IPS DF 6.9 (cell line): ENCODE measurements around the gene SEMA4D.

Experiments
- DNase-seq: peaks from one replicate; pipeline ENCODE4 v3.0.0-alpha.2; 2013; ENCODE audit warnings: low read depth, low spot score
- H3K27ac ChIP-seq: one replicate; pipeline ENCODE4 v1.5.1; 2013; ENCODE audit warnings: low read length, control low read depth
- H3K27me3 ChIP-seq: 2 replicates; pipeline ENCODE4 v1.6.1; 2013; ENCODE audit warnings: mild to moderate bottlenecking, low read length; ENCODE audit not compliant: control insufficient read depth, insufficient read depth
- H3K36me3 ChIP-seq: 2 replicates; pipeline ENCODE4 v1.6.1; 2013; ENCODE audit warnings: low read length; ENCODE audit not compliant: control insufficient read depth, insufficient read depth
- H3K4me1 ChIP-seq: 2 replicates; pipeline ENCODE4 v1.6.1; 2013; ENCODE audit warnings: low read length; ENCODE audit not compliant: control insufficient read depth, insufficient read depth
- H3K4me3 ChIP-seq: 2 replicates; pipeline ENCODE4 v1.5.1; 2013; ENCODE audit warnings: mild to moderate bottlenecking, low read length
- H3K9me3 ChIP-seq: 2 replicates; pipeline ENCODE4 v1.6.1; 2013; ENCODE audit warnings: low read length, inconsistent platforms; ENCODE audit not compliant: control insufficient read depth, insufficient read depth
- WGBS: extraction: QIAGEN DNeasy Blood & Tissue Kit; methylation state at CpG from one replicate; pipeline ENCODE4 v1.1.7; 2013; ENCODE audit warnings: mixed read lengths, missing lambda C conversion rate; ENCODE audit not compliant: insufficient read length, insufficient coverage; 5-methylcytosine and 5-hydroxymethylcytosine counted together

The SEMA4D gene

GRCh38 chr9:89440951-89441654 is 56.8 kb downstream of the SEMA4D start:
- H3K9me3 ChIP-seq, result no peaks in the 10 kb centered on the region
- DNase-seq, result no peak
- no peak overlapping the region for H3K27ac ChIP-seq
- H3K4me1 ChIP-seq, result peaks cover 32% of the 10 kb centered on the region
- H3K4me3 ChIP-seq, result no peak overlapping the region
- H3K36me3 ChIP-seq, result no peaks in the 10 kb centered on the region; the same call in 1 of the 2 replicates
- WGBS, result no CpG with 5 or more reads among the region's 16 CpGs
- H3K27me3 ChIP-seq, result no peaks in the 10 kb centered on the region

DNA sequence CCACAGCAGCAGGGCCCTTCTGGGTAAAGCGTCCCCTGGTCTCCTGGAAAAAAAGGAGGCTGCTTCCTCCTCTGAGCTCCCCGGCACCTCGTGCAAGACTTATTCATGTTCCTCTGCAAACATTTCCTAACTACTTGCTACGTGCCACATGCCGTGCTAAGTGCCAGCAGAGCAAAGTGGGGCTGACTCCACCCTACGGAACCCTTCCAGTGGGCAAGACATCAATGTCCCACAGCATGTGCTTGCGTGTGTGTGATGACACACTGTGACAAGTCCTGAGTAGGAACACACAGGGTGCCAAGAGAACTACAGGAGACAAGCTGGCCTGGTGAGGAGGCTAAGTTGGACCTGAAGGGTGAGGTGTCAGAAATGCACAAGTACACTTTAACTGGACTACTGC is 57.4 kb downstream of the SEMA4D start:
- no CpG with 5 or more reads among the region's 7 CpGs for WGBS
- peaks cover 34% of the 10 kb centered on the region for H3K4me1 ChIP-seq
- no peaks in the 10 kb centered on the region for H3K27me3 ChIP-seq
- H3K4me3 ChIP-seq, result no peak overlapping the region
- no peaks in the 10 kb centered on the region for H3K9me3 ChIP-seq
- H3K36me3 ChIP-seq, result no peaks in the 10 kb centered on the region; the same call in 1 of the 2 replicates
- DNase-seq, result no peak
- no peak overlapping the region for H3K27ac ChIP-seq

DNA sequence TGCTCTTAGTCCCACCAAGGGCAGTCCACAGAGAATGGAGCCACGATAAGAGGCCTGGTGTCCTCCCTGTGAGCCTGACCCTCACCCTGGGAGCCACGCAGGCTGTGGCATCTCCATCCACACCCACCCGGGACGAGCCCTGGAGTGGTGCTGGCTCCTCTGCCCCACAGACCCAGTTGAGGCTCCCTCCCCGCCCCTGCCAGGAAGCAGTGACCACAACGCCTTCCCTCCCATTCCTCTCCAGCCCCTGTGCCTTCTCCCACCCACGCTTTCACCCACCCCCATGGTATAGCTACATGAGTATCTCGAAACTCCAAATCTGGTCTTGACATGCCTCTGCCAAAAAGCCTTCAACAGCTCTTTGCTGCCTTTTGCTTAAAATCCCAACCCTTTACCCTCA is 57.9 kb downstream of the SEMA4D start:
- Histone ChIP-seq H3K27ac (no peak overlapping the region), H3K4me1 (peaks cover 34% of the 10 kb centered on the region), H3K27me3 (no peaks in the 10 kb centered on the region), H3K9me3 (no peaks in the 10 kb centered on the region), H3K4me3 (no peak overlapping the region), H3K36me3 (no peaks in the 10 kb centered on the region; the same call in 1 of the 2 replicates)
- DNase-seq, result no peak
- no CpG with 5 or more reads among the region's 8 CpGs for WGBS

GRCh38 chr9:89439571-89439970 is 58.3 kb downstream of the SEMA4D start:
- H3K4me1 ChIP-seq, result peaks cover 35% of the 10 kb centered on the region
- H3K36me3 ChIP-seq, result no peaks in the 10 kb centered on the region; the same call in 1 of the 2 replicates
- no CpG with 5 or more reads among the region's 10 CpGs for WGBS
- H3K27me3 ChIP-seq, result no peaks in the 10 kb centered on the region
- H3K4me3 ChIP-seq, result no peak overlapping the region
- DNase-seq, result no peak
- H3K9me3 ChIP-seq, result no peaks in the 10 kb centered on the region
- H3K27ac ChIP-seq, result no peak overlapping the region

DNA sequence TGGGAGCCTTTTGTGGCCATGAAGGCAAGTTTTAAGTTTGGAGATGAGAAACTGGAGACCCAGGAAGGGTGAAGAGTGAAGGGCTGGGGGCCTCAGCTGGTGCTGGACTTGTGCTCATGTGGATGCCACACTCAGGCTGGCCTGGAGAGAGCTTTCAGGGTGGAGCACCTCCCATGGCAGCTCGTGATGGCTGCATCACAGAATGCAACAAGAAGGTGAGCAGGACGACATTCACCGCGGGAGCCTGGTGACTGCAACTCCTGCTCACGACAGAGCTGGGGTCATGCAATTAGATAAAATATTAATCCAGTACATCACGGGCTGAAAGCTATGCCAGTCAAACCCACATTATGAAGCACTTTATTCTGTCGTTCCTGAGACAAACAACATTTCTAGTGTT is 59.7 kb downstream of the SEMA4D start:
- Histone ChIP-seq H3K9me3 (no peaks in the 10 kb centered on the region), H3K36me3 (no peaks in the 10 kb centered on the region; the same call in 1 of the 2 replicates), H3K27me3 (no peaks in the 10 kb centered on the region), H3K4me3 (no peak overlapping the region), H3K27ac (no peak overlapping the region), H3K4me1 (peaks cover 42% of the 10 kb centered on the region)
- no peak for DNase-seq
- no CpG with 5 or more reads among the region's 7 CpGs for WGBS

GRCh38 chr9:89437772-89438171 is 60.1 kb downstream of the SEMA4D start:
- no peak for DNase-seq
- Histone ChIP-seq H3K4me1 (peaks cover 41% of the 10 kb centered on the region), H3K4me3 (no peak overlapping the region), H3K9me3 (no peaks in the 10 kb centered on the region), H3K27me3 (no peaks in the 10 kb centered on the region), H3K27ac (no peak overlapping the region), H3K36me3 (no peaks in the 10 kb centered on the region; the same call in 1 of the 2 replicates)
- WGBS, result no CpG with 5 or more reads among the region's 5 CpGs

DNA sequence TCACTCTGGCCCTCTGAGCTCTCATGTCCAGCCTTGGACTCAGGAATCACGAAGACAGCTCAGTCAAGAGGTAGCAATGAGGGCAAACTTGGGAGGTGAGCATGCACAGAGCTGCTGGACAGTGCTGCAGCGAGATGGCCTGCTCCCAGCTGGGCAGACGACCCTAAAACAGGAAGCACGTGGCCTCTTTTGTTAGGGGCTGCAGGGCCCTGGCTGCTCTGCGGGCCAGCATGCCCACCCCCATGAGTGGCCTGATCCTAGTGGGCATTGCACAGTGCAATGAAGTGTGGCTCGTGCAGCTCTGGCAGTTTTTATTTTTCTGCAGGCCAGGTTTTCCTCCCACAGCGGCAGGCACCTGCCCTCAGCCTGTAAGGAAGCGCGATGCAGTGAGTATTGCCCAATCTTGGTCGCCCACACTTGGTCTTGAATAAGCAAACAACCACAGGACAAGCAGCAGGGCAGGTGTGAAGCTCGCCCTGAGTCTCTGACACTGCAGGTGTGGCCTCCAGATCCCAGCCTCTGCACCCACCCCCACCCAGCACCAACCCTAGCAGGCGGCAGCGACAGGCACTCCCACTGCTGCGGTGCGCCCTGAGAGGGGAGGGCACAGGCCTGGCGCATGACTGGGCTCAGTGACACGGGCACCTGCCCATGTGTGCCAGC is 60.8 kb downstream of the SEMA4D start:
- no peaks in the 10 kb centered on the region for H3K9me3 ChIP-seq
- no peaks in the 10 kb centered on the region for H3K27me3 ChIP-seq
- peaks cover 40% of the 10 kb centered on the region for H3K4me1 ChIP-seq

GRCh38 chr9:89436326-89436725 is 61.6 kb downstream of the SEMA4D start:
- WGBS, result no CpG with 5 or more reads among the region's 13 CpGs
- H3K27ac ChIP-seq, result peak overlapping the region; percentile 72
- H3K9me3 ChIP-seq, result no peaks in the 10 kb centered on the region
- no peaks in the 10 kb centered on the region for H3K27me3 ChIP-seq
- peaks cover 37% of the 10 kb centered on the region for H3K4me1 ChIP-seq
- H3K4me3 ChIP-seq, result no peak overlapping the region
- H3K36me3 ChIP-seq, result no peaks in the 10 kb centered on the region; the same call in 1 of the 2 replicates
- DNase-seq, result no peak

More for the DNA sequence above, 60.8 kb downstream of the SEMA4D start:
- Histone ChIP-seq H3K4me3 (no peak overlapping the region), H3K27ac (peak overlapping the region; percentile 72), H3K36me3 (no peaks in the 10 kb centered on the region; the same call in 1 of the 2 replicates)
- WGBS, result no CpG with 5 or more reads among the region's 17 CpGs
- no peak for DNase-seq

DNA sequence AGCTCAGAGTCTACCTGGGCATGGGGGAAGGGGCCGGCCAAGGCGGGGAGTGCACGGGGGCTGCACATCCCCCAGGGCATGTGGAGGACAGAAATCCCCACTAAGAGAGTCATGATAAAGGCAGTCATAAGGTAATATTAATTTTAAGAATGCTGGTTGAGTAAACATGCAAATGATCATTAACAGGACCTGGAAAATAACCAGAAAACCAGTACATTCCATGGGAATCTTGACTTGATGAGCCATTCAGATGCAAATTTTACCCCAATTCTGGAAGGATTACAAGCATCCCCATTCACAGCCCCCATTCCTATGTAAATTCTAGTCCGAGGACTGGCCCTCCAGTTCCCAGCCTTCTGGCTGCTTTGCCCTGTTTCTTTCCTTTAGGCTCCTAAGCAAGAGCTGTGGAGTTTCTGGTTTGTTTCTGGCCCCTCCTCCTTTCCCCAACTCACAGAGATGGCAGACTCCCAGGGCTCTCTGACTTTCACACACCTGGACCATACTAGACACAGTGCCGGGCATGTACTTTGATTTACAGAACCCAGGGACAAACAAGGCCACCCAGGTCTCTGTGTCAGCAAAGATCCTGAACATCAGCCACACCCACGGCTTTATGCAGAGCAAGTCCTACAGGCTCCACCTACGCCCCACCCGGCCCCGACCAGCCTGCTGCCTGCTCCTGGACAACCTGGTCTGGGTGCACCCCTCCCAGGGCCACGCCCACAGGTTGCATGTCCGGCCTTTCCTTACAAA is 62.7 kb downstream of the SEMA4D start:
- Histone ChIP-seq H3K27me3 (no peaks in the 10 kb centered on the region), H3K9me3 (no peaks in the 10 kb centered on the region), H3K27ac (peak overlapping the region; percentile 72), H3K36me3 (no peaks in the 10 kb centered on the region), H3K4me1 (peaks cover 31% of the 10 kb centered on the region), H3K4me3 (no peak overlapping the region)
- no CpG with 5 or more reads among the region's 11 CpGs for WGBS
- peak; percentile 84 for DNase-seq

DNA sequence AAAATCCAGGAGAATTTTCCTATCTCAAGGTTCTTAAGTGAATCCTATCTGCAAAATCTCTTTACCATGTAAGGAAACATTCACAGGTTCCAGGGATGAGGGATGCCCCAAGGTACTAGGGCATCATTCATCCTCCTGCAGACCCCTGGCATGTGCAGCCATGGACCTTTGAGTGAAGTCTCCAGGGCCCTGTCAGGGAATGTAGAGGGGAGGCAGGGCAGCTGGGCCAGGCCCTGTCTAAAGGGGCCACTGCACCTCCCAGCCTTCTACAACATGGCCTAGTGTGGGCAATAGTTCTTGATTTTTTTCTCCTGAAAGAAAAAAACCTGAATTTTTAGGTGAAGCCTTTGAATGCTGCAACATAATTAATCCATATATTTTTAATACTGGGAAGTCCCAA is 63.3 kb downstream of the SEMA4D start:
- DNase-seq, result no peak
- Histone ChIP-seq H3K9me3 (no peaks in the 10 kb centered on the region), H3K27ac (no peak overlapping the region), H3K36me3 (no peaks in the 10 kb centered on the region), H3K4me3 (no peak overlapping the region), H3K27me3 (no peaks in the 10 kb centered on the region), H3K4me1 (peaks cover 27% of the 10 kb centered on the region)
